Measurements from ENCODE around the gene PDCL2.

- TF ChIP-seq MLLT1 (IDR thresholded peaks at IDR 0.05) (no peak), CBX8 (IDR thresholded peaks at IDR 0.05; ENCODE audit: borderline replicate concordance, extremely low read depth, low read depth, low read length, poor library complexity, severe bottlenecking) (no peak), BMI1 (IDR thresholded peaks at IDR 0.05; ENCODE audit: low read length) (no peak), CTCF (IDR thresholded peaks at IDR 0.05 in 2 of 3, conservative IDR thresholded peaks at IDR 0.05 in 1 of 3; ENCODE audit: insufficient read depth in 2 of 3, low read depth in 1 of 3, low read length in 3 of 3) (no peak), ELF1 (tag; IDR thresholded peaks at IDR 0.05) (no peak), POLR3A (IDR thresholded peaks at IDR 0.05; ENCODE audit: borderline replicate concordance, extremely low read depth, insufficient read depth, insufficient read length) (no peak), ZZZ3 (IDR thresholded peaks at IDR 0.05) (no peak), ZNF707 (CRISPR knock-in tag; conservative IDR thresholded peaks at IDR 0.05) (no peak)
Observed at GRCh38 chr4:55546506-55546755, 45.6 kb downstream of the PDCL2 start.

Measured in K562 (cell line).